Activated T-cell treated with anti-CD3 and anti-CD28 coated beads for 24 hours (primary cell): Measurements from ENCODE around the gene ISX.

Experiments used
- DNase-seq: peaks from one replicate; pipeline ENCODE4 v3.0.0-alpha.2; 2020; ENCODE audit warnings: low read depth

ISX gene

GRCh38 chr22:35053060-35053835, 12.7 kb upstream of the ISX start:
- DNase-seq = no peak

GRCh38 chr22:35054064-35054463, 11.9 kb upstream of the ISX start:
- no peak for DNase-seq

- no peak for DNase-seq
These were observed 9.5 kb upstream of the ISX start for GRCh38 chr22:35056486-35056885.

GRCh38 chr22:35057155-35057554, 8.8 kb upstream of the ISX start:
- DNase-seq = no peak

- no peak for DNase-seq
These were observed 6.3 kb upstream of the ISX start for GRCh38 chr22:35059632-35060031.

GRCh38 chr22:35064664-35065063, 1.3 kb upstream of the ISX start:
- DNase-seq = no peak

GRCh38 chr22:35065183-35065582, 775 bp upstream of the ISX start:
- no peak for DNase-seq

- DNase-seq = no peak
These were observed 810 bp downstream of the ISX start for GRCh38 chr22:35066768-35067167.

GRCh38 chr22:35069541-35069940, 3.6 kb downstream of the ISX start:
- no peak for DNase-seq

- no peak for DNase-seq
These were observed 4.6 kb downstream of the ISX start for GRCh38 chr22:35070451-35071093.

- no peak for DNase-seq
These were observed 5.8 kb downstream of the ISX start for GRCh38 chr22:35071784-35072183.

GRCh38 chr22:35072925-35073324, 7.0 kb downstream of the ISX start:
- no peak for DNase-seq

GRCh38 chr22:35074583-35074982, 8.6 kb downstream of the ISX start:
- no peak for DNase-seq

GRCh38 chr22:35076630-35077029, 10.7 kb downstream of the ISX start:
- DNase-seq = no peak

- no peak for DNase-seq
These were observed 19.7 kb downstream of the ISX start for GRCh38 chr22:35085621-35086020.

- no peak for DNase-seq
These were observed 23.2 kb downstream of the ISX start for GRCh38 chr22:35089139-35089538.

- no peak for DNase-seq
These were observed 26.4 kb downstream of the ISX start for GRCh38 chr22:35092406-35092805.

- DNase-seq = no peak
These were observed 33.0 kb downstream of the ISX start for GRCh38 chr22:35098921-35099320.

GRCh38 chr22:35099883-35100282, 33.9 kb downstream of the ISX start:
- no peak for DNase-seq

GRCh38 chr22:35102663-35103062, 36.7 kb downstream of the ISX start:
- DNase-seq = no peak

GRCh38 chr22:35103761-35104160, 37.8 kb downstream of the ISX start:
- DNase-seq = no peak

GRCh38 chr22:35104491-35104890, 38.5 kb downstream of the ISX start:
- no peak for DNase-seq

GRCh38 chr22:35109616-35110015, 43.7 kb downstream of the ISX start:
- DNase-seq = no peak

GRCh38 chr22:35111244-35111643, 45.3 kb downstream of the ISX start:
- DNase-seq = no peak
